Measurements from ENCODE around the gene CSK. TPM values are rescaled to one million over a fixed set of nuclear protein-coding genes. Genes with fewer than 3 reads are reported as not detected.
A peak's percentile ranks its signal among the peaks of the same experiment; 100 is the strongest.

The CSK gene
- total RNA-seq, 1 donor from 2014 or later: 557 TPM

DNA sequence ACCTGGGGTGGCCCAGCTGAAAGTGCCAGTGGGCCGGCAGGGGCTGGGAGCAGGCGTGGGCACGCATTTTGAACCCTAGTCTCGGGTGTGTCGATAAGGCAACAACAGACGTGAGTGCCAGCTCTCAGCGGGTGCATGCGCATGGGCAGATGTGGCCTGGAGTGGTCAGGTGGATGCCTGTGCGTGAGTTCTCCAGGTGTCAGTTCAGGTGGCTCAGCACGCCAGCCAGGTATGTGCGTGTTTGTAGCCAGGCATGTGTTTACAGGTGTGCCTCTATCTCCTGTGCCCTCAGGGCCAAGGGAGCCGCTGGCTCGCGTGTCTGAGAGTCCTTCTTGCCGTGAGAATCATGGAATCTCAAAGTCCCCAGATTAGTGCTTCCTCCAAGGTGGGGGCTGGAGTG is 18.5 kb upstream of the CSK start:
- no peaks in the 10 kb centered on the region for H3K9me3 Mint-ChIP-seq
- DNase-seq: no peak
- no peaks in the 10 kb centered on the region for H3K36me3 Mint-ChIP-seq (ENCODE audit: low read depth)
- H3K27ac Mint-ChIP-seq: no peak overlapping the region
- TF ChIP-seq CTCF (IDR thresholded peaks at IDR 0.05): no peak
- CTCF ChIA-PET: interaction anchor here (0.7 to 1.0 kb wide), 2 partner anchors 129 to 184 kb away, joined by 3 read pairs; no protein-coding TSS in a partner anchor
- H3K4me1 Mint-ChIP-seq: peaks cover 4% of the 10 kb centered on the region
- H3K27me3 Mint-ChIP-seq: peaks cover 14% of the 10 kb centered on the region
- intact Hi-C loops (cut with micrococcal nuclease): loop anchor here (10.0 kb wide), 1 partner anchor 69 kb away; the partner anchor contains the start of gene EDC3
- POLR2A ChIA-PET: no interaction called here
- no peak for ATAC-seq (ENCODE audit: low read depth)
- H3K4me3 Mint-ChIP-seq: no peak overlapping the region

DNA sequence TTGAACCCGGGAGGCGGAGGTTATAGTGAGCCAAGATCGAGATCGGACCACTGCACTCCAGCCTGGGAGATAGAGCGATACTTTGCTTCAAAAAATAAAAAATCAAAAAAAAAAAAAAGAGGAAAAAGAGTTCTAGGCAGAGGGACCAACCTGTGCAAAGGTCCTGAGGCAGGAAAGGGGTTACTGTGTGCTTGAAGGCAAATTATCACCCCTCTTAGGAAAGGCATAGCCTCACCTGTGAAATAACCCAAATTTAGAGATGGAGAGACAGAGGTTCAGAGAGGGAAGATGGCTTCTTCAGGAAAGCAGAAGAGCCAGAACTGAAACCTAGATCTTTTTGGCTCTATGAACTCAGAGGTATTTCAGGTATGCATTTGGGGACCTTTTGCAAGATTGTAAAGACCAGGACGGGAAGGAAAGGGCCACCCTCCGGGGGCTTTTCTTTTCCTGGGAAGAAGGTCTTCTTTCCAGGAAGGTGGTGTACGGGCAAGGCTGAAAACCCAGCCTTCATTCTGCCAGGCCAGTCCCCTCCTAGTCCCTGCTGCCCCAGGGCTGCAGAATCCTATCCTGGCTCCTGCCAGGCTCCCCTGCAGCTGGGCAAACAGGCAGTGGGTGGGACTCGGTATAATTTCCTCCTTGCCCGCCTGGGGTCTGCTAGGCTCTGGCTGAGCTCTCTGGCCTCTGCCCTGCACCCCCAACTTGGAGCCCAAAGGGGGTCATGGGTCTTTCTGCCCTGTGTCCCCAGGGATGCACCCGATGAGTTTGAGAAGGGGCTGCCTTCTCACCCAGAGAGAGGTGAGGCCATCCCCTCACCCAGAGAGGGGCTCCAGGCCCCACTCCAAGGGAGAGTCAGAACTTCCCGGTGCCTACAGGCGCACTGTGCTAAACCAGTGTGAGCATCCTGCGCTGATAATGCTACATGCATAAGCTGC is 14.4 kb upstream of the CSK start:
- POLR2A ChIA-PET: interaction anchor here (0.6 to 25.0 kb wide), 2 partner anchors 25 to 358 kb away, joined by 7 to 2569 read pairs; partner anchors contain the start of gene CSK
- Mint-ChIP-seq H3K36me3 (ENCODE audit: low read depth) (no peaks in the 10 kb centered on the region), H3K4me1 (peaks cover 26% of the 10 kb centered on the region), H3K27me3 (peaks cover 2% of the 10 kb centered on the region), H3K4me3 (no peak overlapping the region), H3K27ac (no peak overlapping the region), H3K9me3 (no peaks in the 10 kb centered on the region)
- CTCF ChIA-PET: interaction anchor here (1.2 to 18.7 kb wide), 12 partner anchors 8 to 190 kb away, joined by 3 to 1146 read pairs (median 12); partner anchors contain the start of gene RPP25
- DNase-seq: no peak
- TF ChIP-seq CTCF (IDR thresholded peaks at IDR 0.05): no peak
- ATAC-seq (ENCODE audit: low read depth): no peak
- intact Hi-C loops (cut with micrococcal nuclease): loop anchor here (1.0 to 10.0 kb wide), 2 partner anchors 73 to 394 kb away; partner anchors contain the start of gene EDC3

DNA sequence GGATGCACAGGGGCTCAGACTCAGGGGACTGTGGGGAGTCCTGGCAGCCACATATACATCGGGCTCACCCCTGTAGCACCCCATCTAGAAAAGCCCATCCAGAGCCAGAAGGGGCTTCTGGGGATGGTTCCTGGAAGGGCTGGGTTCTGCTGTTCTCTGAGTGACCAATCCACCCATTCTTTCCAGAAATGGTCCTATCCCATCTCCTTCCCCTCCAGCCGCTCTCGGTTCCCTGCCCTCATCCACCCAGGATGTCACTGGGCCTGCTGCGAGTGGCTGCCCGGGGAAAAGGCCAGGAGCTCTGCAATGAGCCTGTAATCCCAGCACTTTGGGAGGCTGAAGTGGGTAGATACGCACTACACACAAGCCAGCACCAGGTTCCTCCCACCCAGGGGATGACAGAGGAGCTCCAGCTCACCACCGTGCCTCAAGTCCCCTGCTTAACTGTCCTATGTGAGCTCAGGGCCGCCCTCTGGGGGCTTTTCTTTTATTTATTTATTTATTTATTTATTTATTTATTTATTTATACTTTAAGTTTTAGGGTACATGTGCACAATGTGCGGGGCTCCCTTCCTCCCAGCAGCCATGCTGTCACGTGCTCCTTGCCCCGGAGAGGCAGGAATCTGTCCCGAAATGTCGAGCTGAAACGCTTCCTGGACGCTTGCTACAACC is 13.6 kb upstream of the CSK start:
- intact Hi-C loops (cut with micrococcal nuclease): loop anchor here (1.0 to 10.0 kb wide), 2 partner anchors 73 to 395 kb away; partner anchors contain the start of gene EDC3
- H3K4me1 Mint-ChIP-seq: peaks cover 31% of the 10 kb centered on the region
- no peak for TF ChIP-seq CTCF (IDR thresholded peaks at IDR 0.05)
- no peaks in the 10 kb centered on the region for H3K27me3 Mint-ChIP-seq
- no peak overlapping the region for H3K4me3 Mint-ChIP-seq
- ChIA-PET CTCF (interaction anchor here (0.7 to 18.7 kb wide), 24 partner anchors 9 to 397 kb away, joined by 3 to 1146 read pairs (median 5); partner anchors contain the start of genes CSK, FAM219B and RPP25), POLR2A (interaction anchor here (0.9 to 25.0 kb wide), 3 partner anchors 25 to 152 kb away, joined by 3 to 2569 read pairs (median 4); partner anchors contain the start of gene CSK)
- no peak for ATAC-seq (ENCODE audit: low read depth)
- H3K9me3 Mint-ChIP-seq: no peaks in the 10 kb centered on the region
- no peak overlapping the region for H3K27ac Mint-ChIP-seq
- DNase-seq: no peak
- no peaks in the 10 kb centered on the region for H3K36me3 Mint-ChIP-seq (ENCODE audit: low read depth)

- ChIA-PET CTCF (interaction anchor here (0.7 to 18.7 kb wide), 28 partner anchors 9 to 397 kb away, joined by 3 to 1146 read pairs (median 5); partner anchors contain the start of genes CSK, FAM219B and RPP25), POLR2A (interaction anchor here (0.6 to 25.0 kb wide), 6 partner anchors 13 to 367 kb away, joined by 3 to 2569 read pairs (median 4); partner anchors contain the start of gene CSK)
- intact Hi-C loops (cut with micrococcal nuclease): loop anchor here (1.0 to 10.0 kb wide), 3 partner anchors 74 to 396 kb away; partner anchors contain the start of gene EDC3
- Mint-ChIP-seq H3K4me1 (peaks cover 37% of the 10 kb centered on the region), H3K4me3 (no peak overlapping the region), H3K27ac (no peak overlapping the region), H3K9me3 (no peaks in the 10 kb centered on the region), H3K27me3 (no peaks in the 10 kb centered on the region), H3K36me3 (ENCODE audit: low read depth) (no peaks in the 10 kb centered on the region)
- peak; percentile 53 for TF ChIP-seq CTCF (IDR thresholded peaks at IDR 0.05)
- ATAC-seq (ENCODE audit: low read depth) (peak; percentile 53), DNase-seq (no peak)
Observed at GRCh38 chr15:74768771-74769342, 13.0 kb upstream of the CSK start.
